Ascending aorta (tissue), 2 donors: ENCODE data around the gene PITPNM1. TPM values are rescaled to one million over a fixed set of nuclear protein-coding genes. Genes with fewer than 3 reads are reported as not detected.

Source experiments
- DNase-seq, 2 donors: peaks; one replicate each; pipeline ENCODE4 v3.0.0-alpha.2; 2019; ENCODE audit warnings: low spot score in 2 of 2
- H3K27ac ChIP-seq, 2 donors: fragments of 200-600 bp; sonication (generic); one replicate each; pipeline ENCODE4 v1.5.1; 2016 to 2017; ENCODE audit warnings: mild to moderate bottlenecking in 1 of 2
- H3K27me3 ChIP-seq: fragments of 200-600 bp; sonication (generic); one replicate; pipeline ENCODE4 v1.5.1; 2017
- H3K36me3 ChIP-seq, 2 donors: fragments of 200-600 bp; sonication (generic); one replicate each; pipeline ENCODE4 v1.5.1; 2016
- H3K4me1 ChIP-seq, 2 donors: fragments of 200-600 bp; sonication (generic); one replicate each; pipeline ENCODE4 v1.5.1; 2016 to 2017; ENCODE audit warnings: mild to moderate bottlenecking in 1 of 2
- H3K4me3 ChIP-seq, 2 donors: fragments of 200-600 bp; sonication (generic); one replicate each; pipeline ENCODE4 v1.5.1; 2016 to 2017; ENCODE audit warnings: mild to moderate bottlenecking in 1 of 2
- H3K9me3 ChIP-seq, 2 donors: fragments of 200-600 bp; sonication (generic); one replicate each; pipeline ENCODE4 v1.5.1; 2016
- intact Hi-C: fragments of 100-400 bp; cut with DNase I; formaldehyde crosslinking; loops from one replicate; pipeline ENCODE4 v1.15.1; 2023
- total RNA-seq: library from RNA; depleted of rRNA; stranded (reverse); fragments of >200 nt; gene quantifications from one replicate; pipeline ENCODE4 v1.1.0, GENCODE V29; 2016
- TF ChIP-seq, protein P1 (sequence below), 3 experiments: fragments of 200-600 bp in 2 of 3; fragments of 450-650 bp in 1 of 3; sonication (generic) in 2 of 3; IDR thresholded peaks; one replicate each; pipeline ENCODE4 v1.5.1; 2016 to 2019; ENCODE audit warnings: antibody characterized with exemption in 3 of 3, mild to moderate bottlenecking in 1 of 3, moderate library complexity in 1 of 3

The PITPNM1 gene
- total RNA-seq, 1 donor from 2014 or later, result 31.8 TPM

GRCh38 chr11:67500831-67501715 lies 4.1 kb downstream of the PITPNM1 start:
- Histone ChIP-seq H3K27ac (no peak overlapping the region), H3K27me3 (no peaks in the 10 kb centered on the region), H3K4me1 (peaks cover 2 to 14% of the 10 kb centered on the region in 2 donors), H3K9me3 (no peaks in the 10 kb centered on the region), H3K4me3 (no peak overlapping the region), H3K36me3 (peaks cover 0 to 27% of the 10 kb centered on the region in 2 donors)
- TF ChIP-seq, protein P1, sequence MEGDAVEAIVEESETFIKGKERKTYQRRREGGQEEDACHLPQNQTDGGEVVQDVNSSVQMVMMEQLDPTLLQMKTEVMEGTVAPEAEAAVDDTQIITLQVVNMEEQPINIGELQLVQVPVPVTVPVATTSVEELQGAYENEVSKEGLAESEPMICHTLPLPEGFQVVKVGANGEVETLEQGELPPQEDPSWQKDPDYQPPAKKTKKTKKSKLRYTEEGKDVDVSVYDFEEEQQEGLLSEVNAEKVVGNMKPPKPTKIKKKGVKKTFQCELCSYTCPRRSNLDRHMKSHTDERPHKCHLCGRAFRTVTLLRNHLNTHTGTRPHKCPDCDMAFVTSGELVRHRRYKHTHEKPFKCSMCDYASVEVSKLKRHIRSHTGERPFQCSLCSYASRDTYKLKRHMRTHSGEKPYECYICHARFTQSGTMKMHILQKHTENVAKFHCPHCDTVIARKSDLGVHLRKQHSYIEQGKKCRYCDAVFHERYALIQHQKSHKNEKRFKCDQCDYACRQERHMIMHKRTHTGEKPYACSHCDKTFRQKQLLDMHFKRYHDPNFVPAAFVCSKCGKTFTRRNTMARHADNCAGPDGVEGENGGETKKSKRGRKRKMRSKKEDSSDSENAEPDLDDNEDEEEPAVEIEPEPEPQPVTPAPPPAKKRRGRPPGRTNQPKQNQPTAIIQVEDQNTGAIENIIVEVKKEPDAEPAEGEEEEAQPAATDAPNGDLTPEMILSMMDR (IDR thresholded peaks at IDR 0.05), result no peak
- intact Hi-C loops, result loop anchor here (10.0 kb wide), 2 partner anchors 304 to 386 kb away; partner anchors contain the start of gene KDM2A
- DNase-seq, result no peak

DNA sequence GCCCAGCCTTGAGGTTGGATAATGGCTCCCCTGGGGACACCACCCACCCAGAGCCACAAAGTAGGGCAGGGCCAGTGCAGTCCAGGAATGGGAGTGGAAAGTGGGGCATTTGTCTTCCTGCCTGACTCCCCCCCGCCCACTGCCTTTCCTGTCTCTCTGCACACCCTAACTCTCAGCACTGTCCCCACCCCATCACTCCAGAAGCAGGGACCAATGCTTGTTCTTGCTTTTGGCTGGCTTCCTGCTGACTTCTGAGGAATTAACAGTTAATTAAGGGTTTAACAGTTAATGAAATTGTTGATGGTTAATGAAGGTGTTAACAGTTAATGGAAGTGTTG lies 4.7 kb downstream of the PITPNM1 start:
- Histone ChIP-seq H3K27me3 (no peaks in the 10 kb centered on the region), H3K4me3 (no peak overlapping the region), H3K9me3 (no peaks in the 10 kb centered on the region), H3K27ac (no peak overlapping the region), H3K4me1 (peaks cover 2 to 10% of the 10 kb centered on the region in 2 donors), H3K36me3 (peaks cover 6 to 27% of the 10 kb centered on the region in 2 donors)
- TF ChIP-seq, protein P1 (IDR thresholded peaks at IDR 0.05), result no peak
- intact Hi-C loops, result loop anchor here (10.0 kb wide), 2 partner anchors 304 to 386 kb away; partner anchors contain the start of gene KDM2A
- DNase-seq, result no peak

GRCh38 chr11:67499808-67500483 lies 5.2 kb downstream of the PITPNM1 start:
- peaks cover 11 to 31% of the 10 kb centered on the region in 2 donors for H3K36me3 ChIP-seq
- intact Hi-C loops, result loop anchor here (10.0 kb wide), 2 partner anchors 305 to 385 kb away; partner anchors contain the start of gene KDM2A
- TF ChIP-seq, protein P1 (IDR thresholded peaks at IDR 0.05), result no peak
- DNase-seq, result no peak
- no peaks in the 10 kb centered on the region for H3K27me3 ChIP-seq
- H3K9me3 ChIP-seq, result no peaks in the 10 kb centered on the region
- no peak overlapping the region for H3K27ac ChIP-seq
- H3K4me1 ChIP-seq, result peaks cover 2 to 8% of the 10 kb centered on the region in 2 donors
- H3K4me3 ChIP-seq, result no peak overlapping the region

DNA sequence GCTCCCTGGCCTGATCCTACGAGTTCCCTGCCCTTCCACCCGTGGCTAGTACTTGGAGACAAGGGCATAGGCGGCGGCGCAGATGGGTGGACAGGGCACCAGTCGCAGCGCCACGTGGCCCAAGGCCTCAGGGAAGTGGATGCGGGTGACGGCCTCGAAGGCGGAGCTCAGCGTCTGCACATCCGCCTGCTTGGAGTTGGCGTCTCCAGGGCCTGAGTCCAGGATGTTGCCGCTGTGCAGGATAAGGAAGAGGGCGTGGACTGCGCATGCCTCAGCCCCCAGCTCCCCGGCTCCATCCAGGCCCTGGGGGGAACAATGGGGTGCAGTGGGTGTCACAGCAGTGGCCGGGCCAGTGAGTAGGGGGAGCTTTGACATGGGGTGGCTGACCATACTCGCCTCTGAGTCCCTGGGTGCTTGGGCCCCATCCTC lies 6.6 kb downstream of the PITPNM1 start:
- Histone ChIP-seq H3K9me3 (no peaks in the 10 kb centered on the region), H3K27me3 (no peaks in the 10 kb centered on the region), H3K27ac (no peak overlapping the region), H3K4me1 (peaks cover 0 to 3% of the 10 kb centered on the region in 2 donors), H3K36me3 (peaks cover 20 to 41% of the 10 kb centered on the region in 2 donors), H3K4me3 (no peak overlapping the region)
- intact Hi-C loops, result no loop called here
- DNase-seq, result no peak
- TF ChIP-seq, protein P1 (IDR thresholded peaks at IDR 0.05), result no peak

DNA sequence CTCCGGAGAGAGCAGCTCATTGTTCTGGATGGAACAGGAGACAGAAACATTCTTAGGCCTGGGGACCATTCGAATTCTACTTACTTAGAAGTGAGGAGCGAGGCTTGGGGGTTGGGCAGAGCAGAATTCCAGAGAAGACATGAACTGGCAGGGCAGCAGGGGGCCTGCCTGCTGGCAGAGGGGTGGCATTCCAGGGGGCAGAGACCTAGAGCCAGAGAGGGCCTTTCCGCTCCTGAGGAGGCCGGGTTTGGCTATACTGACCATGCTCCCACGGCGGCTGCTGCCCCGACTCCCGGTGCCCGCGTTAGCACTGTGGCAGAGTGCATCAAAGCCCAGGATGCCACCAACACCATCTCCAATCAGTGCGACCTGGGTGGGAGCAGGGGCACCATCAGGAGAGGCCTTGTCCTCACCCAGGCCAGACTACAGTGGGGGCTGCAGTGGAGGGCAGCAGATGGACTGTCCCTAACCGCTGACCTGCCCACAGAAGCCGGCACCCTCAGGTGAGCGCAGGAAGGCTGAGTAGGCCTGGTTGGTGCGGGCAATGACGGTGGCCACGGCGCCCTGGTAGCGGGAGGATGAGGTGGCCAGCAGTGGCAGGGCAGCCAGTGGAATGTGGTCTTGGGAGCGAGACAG lies 7.4 kb downstream of the PITPNM1 start:
- Histone ChIP-seq H3K27ac (no peak overlapping the region), H3K36me3 (peaks cover 28 to 49% of the 10 kb centered on the region in 2 donors), H3K4me3 (no peak overlapping the region), H3K9me3 (no peaks in the 10 kb centered on the region), H3K27me3 (no peaks in the 10 kb centered on the region), H3K4me1 (no peaks in the 10 kb centered on the region)
- TF ChIP-seq, protein P1 (IDR thresholded peaks at IDR 0.05), result no peak
- intact Hi-C loops, result no loop called here
- no peak for DNase-seq
